H1 (cell line): ENCODE data around the gene TFF3. TPM values are rescaled to one million over a fixed set of nuclear protein-coding genes. Genes with fewer than 3 reads are reported as not detected.

Experiments
- FOSL1 ChIP-seq: IDR thresholded peaks from 2 replicates; pipeline ENCODE4 v1.6.1; 2011; ENCODE audit warnings: mild to moderate bottlenecking, low read depth, low read length, moderate library complexity; ENCODE audit not compliant: insufficient read depth
- RAD21 ChIP-seq, 2 experiments: IDR thresholded peaks in 1 of 2; conservative IDR thresholded peaks in 1 of 2; 2 replicates each; pipeline ENCODE4 v1.6.1; 2011; ENCODE audit warnings: low read depth in 2 of 2, low read length in 2 of 2, improper control_type of control experiment in 1 of 2, inconsistent platforms in 1 of 2, mild to moderate bottlenecking in 1 of 2, moderate library complexity in 1 of 2
- polyA plus RNA-seq, 7 experiments: library from polyadenylated mRNA; depleted of rRNA in 3 of 7; stranded (reverse) in 5 of 7; unstranded in 2 of 7; fragments of >200 nt in 5 of 7; fragments of 200-250 nt in 2 of 7; gene quantifications; 1 replicate in 5 of 7; 2 replicates in 1 of 7; 4 replicates in 1 of 7; pipeline versions ENCODE4 v1.2.1 to v1.2.3, GENCODE V29; 2011 to 2013; ENCODE audit warnings: missing spikeins in 2 of 7, mixed read lengths in 2 of 7
- total RNA-seq: library from RNA; stranded (reverse); fragmentation: NEBNext Ultra II Directional; extraction: Animal tissue kit (Norgen Biotek cat#: 25700); gene quantifications from 2 replicates; pipeline ENCODE4 v1.2.1, GENCODE V29; 2021

Gene TFF3
- total and polyA plus RNA-seq, 2 of the 8 experiments (the other 6 are each of a cell fraction or from before 2014, with no cell fraction given): 1.7 to 6.7 TPM

DNA sequence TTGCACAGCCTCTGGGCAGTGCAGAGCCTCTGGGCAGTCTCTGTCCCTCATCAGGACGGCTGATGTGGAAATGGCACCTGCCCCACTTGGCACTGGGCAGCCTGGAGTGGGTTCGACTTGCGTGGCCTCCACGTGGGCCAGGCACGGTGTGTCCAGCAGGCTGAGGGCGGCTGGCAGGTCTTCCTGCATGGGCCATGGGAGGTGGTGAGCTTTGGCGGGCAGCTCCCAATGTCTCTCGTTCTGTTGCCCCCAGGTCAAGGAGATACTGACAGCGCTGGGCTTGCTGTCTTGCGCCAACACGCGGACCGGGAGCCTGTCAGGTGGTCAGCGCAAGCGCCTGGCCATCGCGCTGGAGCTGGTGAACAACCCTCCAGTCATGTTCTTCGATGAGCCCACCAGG lies 33.2 kb downstream of the TFF3 start (continued):
- no peak for TF ChIP-seq RAD21 (IDR thresholded peaks at IDR 0.05 in 1 of 2, conservative IDR thresholded peaks at IDR 0.05 in 1 of 2; ENCODE audit: low read depth in 2 of 2, low read length in 2 of 2)
- no peak for TF ChIP-seq FOSL1
